Left ventricle myocardium superior (tissue), 1 donor: Measurements from ENCODE around the gene GNG7. TPM values are rescaled to one million over a fixed set of nuclear protein-coding genes. Genes with fewer than 3 reads are reported as not detected.
A peak's percentile ranks its signal among the peaks of the same experiment; 100 is the strongest.

ENCODE experiments used
- ATAC-seq: fragments of 200-7000 bp; cut with Tn5 transposase; one replicate; pipeline ENCODE4 v1.9.1; 2020; ENCODE audit warnings: mild to moderate bottlenecking, moderate library complexity
- DNase-seq: peaks from one replicate; pipeline ENCODE4 v3.0.0-alpha.2; 2020
- intact Hi-C: fragments of 100-400 bp; cut with micrococcal nuclease; formaldehyde crosslinking; loops from one replicate; pipeline ENCODE4 v1.11.0; 2022
- long read RNA-seq: library from polyadenylated mRNA; unstranded; transcript quantifications from one replicate; pipeline ENCODE4 v2.0.0, GENCODE V29; 2021
- total RNA-seq: library from RNA; stranded (reverse); fragmentation: NEBNext Ultra II Directional; extraction: Animal tissue kit (Norgen Biotek cat#: 25700); gene quantifications from one replicate; pipeline ENCODE4 v1.2.1, GENCODE V29; 2021
- donor health status: DM: no; HTN: yes; CAD: no; lungs with severe emphysema.

The GNG7 gene
- total RNA-seq: 39.3 TPM
- long read RNA-seq, full-length matches to known transcripts: 17 of 51 reads
- long read RNA-seq, partial matches to known transcripts: 2 of 51 reads
- long read RNA-seq, other reads (novel, unspliced or antisense): 32 of 51 reads

- ATAC-seq (peak; percentile 100), DNase-seq (peak; percentile 97)
- intact Hi-C loops: no loop called here
Measured at GRCh38 chr19:2702170-2703076, at the start of gene GNG7. GNG7 (minus strand) TSS chr19:2702694; CDS start chr19:2520688, 182,006 bp downstream.

GRCh38 chr19:2751438-2751830, 48.9 kb upstream of the GNG7 start:
- ATAC-seq: no peak
- peak; percentile 20 for DNase-seq
- intact Hi-C loops: loop anchor here (5.0 kb wide), 1 partner anchor 104 kb away; no protein-coding TSS in a partner anchor

GRCh38 chr19:2750808-2751437, 48.4 kb upstream of the GNG7 start:
- intact Hi-C loops: loop anchor here (5.0 kb wide), 1 partner anchor 104 kb away; no protein-coding TSS in a partner anchor
- ATAC-seq: no peak

GRCh38 chr19:2747349-2747748, 44.9 kb upstream of the GNG7 start:
- intact Hi-C loops: no loop called here
- no peak for ATAC-seq
- DNase-seq: no peak

More at GRCh38 chr19:2750808-2751437, 48.4 kb upstream of the GNG7 start:
- DNase-seq: no peak

GRCh38 chr19:2744113-2744512, 41.6 kb upstream of the GNG7 start:
- DNase-seq (no peak), ATAC-seq (no peak)
- intact Hi-C loops: no loop called here

- intact Hi-C loops: no loop called here
- DNase-seq (no peak), ATAC-seq (no peak)
Measured at GRCh38 chr19:2743099-2743498, 40.6 kb upstream of the GNG7 start.

- DNase-seq: no peak
- no peak for ATAC-seq
- intact Hi-C loops: no loop called here
Measured at GRCh38 chr19:2740314-2740656, 37.8 kb upstream of the GNG7 start.

GRCh38 chr19:2739602-2740313, 37.3 kb upstream of the GNG7 start, which contains the start of gene SLC39A3:
SLC39A3 (minus strand) TSS chr19:2740017; CDS start chr19:2737257, 2,760 bp downstream.
- ATAC-seq: peak; percentile 100
- intact Hi-C loops: no loop called here

GRCh38 chr19:2736550-2737190, 34.2 kb upstream of the GNG7 start:
- no peak for DNase-seq
- ATAC-seq: no peak
- intact Hi-C loops: no loop called here

More at GRCh38 chr19:2739602-2740313, 37.3 kb upstream of the GNG7 start, which contains the start of gene SLC39A3:
- DNase-seq: peak; percentile 97

- intact Hi-C loops: no loop called here
- DNase-seq: no peak
- ATAC-seq: no peak
Measured at GRCh38 chr19:2735374-2735773, 32.9 kb upstream of the GNG7 start.

GRCh38 chr19:2734589-2735288, 32.2 kb upstream of the GNG7 start:
- DNase-seq: peak; percentile 18
- intact Hi-C loops: no loop called here
- ATAC-seq: no peak

GRCh38 chr19:2733930-2734588, 31.6 kb upstream of the GNG7 start:
- peak; percentile 23 for DNase-seq
- intact Hi-C loops: no loop called here
- ATAC-seq: no peak

- intact Hi-C loops: no loop called here
- ATAC-seq: no peak
Measured at GRCh38 chr19:2732883-2733282, 30.4 kb upstream of the GNG7 start.

GRCh38 chr19:2732157-2732725, 29.7 kb upstream of the GNG7 start:
- intact Hi-C loops: no loop called here
- DNase-seq: no peak
- no peak for ATAC-seq

More at GRCh38 chr19:2732883-2733282, 30.4 kb upstream of the GNG7 start:
- peak; percentile 23 for DNase-seq

- DNase-seq (no peak), ATAC-seq (no peak)
- intact Hi-C loops: no loop called here
Measured at GRCh38 chr19:2731181-2731995, 28.9 kb upstream of the GNG7 start.

GRCh38 chr19:2729943-2730818, 27.7 kb upstream of the GNG7 start:
- DNase-seq: no peak
- no peak for ATAC-seq
- intact Hi-C loops: no loop called here
